ENCODE results near the gene C7orf57. TPM values are rescaled to one million over a fixed set of nuclear protein-coding genes. Genes with fewer than 3 reads are reported as not detected.

Gene C7orf57
- total and polyA plus RNA-seq, 2 donors (not counting 3 experiments of a cell fraction or from before 2014, with no cell fraction given): not detected

GRCh38 chr7:48089046-48090003 lies 54.0 kb downstream of the C7orf57 start, which contains the start of gene UPP1:
Gene UPP1 (plus strand): TSS chr7:48089265. CDS start chr7:48094784, 5,519 bp downstream.
- dilution Hi-C loops (cut with MboI; ENCODE audit: extremely low pct_ligation_motif_present, low sequenced_read_pairs): no loop called here
- H3K4me3 ChIP-seq (replicated peaks in 1 of 3; ENCODE audit: insufficient read depth in 1 of 3, low read depth in 1 of 3, low read length in 3 of 3): peak within 1 kb of the TSS; percentile 45 to 95 (median 85)
- CTCF ChIA-PET: interaction anchor here (0.7 to 3.6 kb wide), 8 partner anchors 21 to 144 kb away, joined by 3 to 18 read pairs (median 4); no protein-coding TSS in a partner anchor
- BruUV-seq (replicated peaks): no TSS peak
- intact Hi-C loops (cut with micrococcal nuclease): loop anchor here (1.0 to 10.0 kb wide), 5 partner anchors 47 to 635 kb away; no protein-coding TSS in a partner anchor
- H3K4me1 ChIP-seq (ENCODE audit: control insufficient read depth, extremely low read depth, insufficient read depth, low read length): peaks cover 55% of the 10 kb centered on the region
- H3K9me3 ChIP-seq (replicated peaks; ENCODE audit: control insufficient read depth, insufficient read depth, low read length): no peaks in the 10 kb centered on the region
- TF ChIP-seq, protein P1, sequence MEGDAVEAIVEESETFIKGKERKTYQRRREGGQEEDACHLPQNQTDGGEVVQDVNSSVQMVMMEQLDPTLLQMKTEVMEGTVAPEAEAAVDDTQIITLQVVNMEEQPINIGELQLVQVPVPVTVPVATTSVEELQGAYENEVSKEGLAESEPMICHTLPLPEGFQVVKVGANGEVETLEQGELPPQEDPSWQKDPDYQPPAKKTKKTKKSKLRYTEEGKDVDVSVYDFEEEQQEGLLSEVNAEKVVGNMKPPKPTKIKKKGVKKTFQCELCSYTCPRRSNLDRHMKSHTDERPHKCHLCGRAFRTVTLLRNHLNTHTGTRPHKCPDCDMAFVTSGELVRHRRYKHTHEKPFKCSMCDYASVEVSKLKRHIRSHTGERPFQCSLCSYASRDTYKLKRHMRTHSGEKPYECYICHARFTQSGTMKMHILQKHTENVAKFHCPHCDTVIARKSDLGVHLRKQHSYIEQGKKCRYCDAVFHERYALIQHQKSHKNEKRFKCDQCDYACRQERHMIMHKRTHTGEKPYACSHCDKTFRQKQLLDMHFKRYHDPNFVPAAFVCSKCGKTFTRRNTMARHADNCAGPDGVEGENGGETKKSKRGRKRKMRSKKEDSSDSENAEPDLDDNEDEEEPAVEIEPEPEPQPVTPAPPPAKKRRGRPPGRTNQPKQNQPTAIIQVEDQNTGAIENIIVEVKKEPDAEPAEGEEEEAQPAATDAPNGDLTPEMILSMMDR (IDR thresholded peaks at IDR 0.05; ENCODE audit: extremely low read depth in 1 of 2, insufficient read depth in 1 of 2, low read depth in 1 of 2, low read length in 2 of 2): no peak
- TF ChIP-seq POLR2AphosphoS5 (IDR thresholded peaks at IDR 0.05; ENCODE audit: insufficient read depth, low read depth, low read length): peak; percentile 65
- TF ChIP-seq MYC (IDR thresholded peaks at IDR 0.05; ENCODE audit: low read depth, low read length): no peak
- no peak for TF ChIP-seq POLR2A (IDR thresholded peaks at IDR 0.05; ENCODE audit: low read depth, low read length)
- peak within 1 kb of the TSS; percentile 92 for H3K9ac ChIP-seq (replicated peaks; ENCODE audit: extremely low read depth, insufficient read depth, low read length)
- H3K36me3 ChIP-seq (ENCODE audit: control insufficient read depth in 2 of 2, extremely low read depth in 1 of 2, insufficient read depth in 2 of 2, low read length in 2 of 2): peaks cover 8 to 15% of the 10 kb centered on the region in 2 experiments
- H3K79me2 ChIP-seq (ENCODE audit: control insufficient read depth, insufficient read depth, low read length): peaks cover 43% of the 10 kb centered on the region
- POLR2A ChIA-PET: no interaction called here
- H2AFZ ChIP-seq (ENCODE audit: low read depth, low read length): peak within 1 kb of the TSS; percentile 53
- H3K9me1 ChIP-seq (replicated peaks; ENCODE audit: control insufficient read depth, extremely low read depth, insufficient read depth, low read length): no peaks in the 10 kb centered on the region
- DNase-seq (ENCODE audit: low read depth, low spot score): peak; percentile 85
- no peak for FAIRE-seq
- no peaks in the 10 kb centered on the region for H3K27me3 ChIP-seq (ENCODE audit: control insufficient read depth in 2 of 2, insufficient read depth in 2 of 2, low read length in 2 of 2)
- no peaks in the 10 kb centered on the region for H4K20me1 ChIP-seq (replicated peaks; ENCODE audit: control insufficient read depth, extremely low read depth, insufficient read depth, low read length)
- H3K27ac ChIP-seq (ENCODE audit: insufficient read depth, low read depth, low read length): peak within 1 kb of the TSS; percentile 99
- H3K4me2 ChIP-seq (ENCODE audit: insufficient read depth, low read length): peak within 1 kb of the TSS; percentile 77
